Measurements from ENCODE around the gene PIK3C2G. TPM values are rescaled to one million over a fixed set of nuclear protein-coding genes. Genes with fewer than 3 reads are reported as not detected.

PIK3C2G gene
- total RNA-seq, 4 donors from 2014 or later = 0.30 TPM; not detected in 3

- WGBS, 2 donors = 92 to 95% methylated on average over 1 of the region's 1 CpG
- no peak for DNase-seq (ENCODE audit: low spot score in 2 of 2)
- no peaks in the 10 kb centered on the region for H3K36me3 ChIP-seq
Measured at GRCh38 chr12:18259906-18260682, 1.2 kb upstream of the PIK3C2G start.

GRCh38 chr12:18261906-18262305 is 588 bp downstream of the PIK3C2G start:
- Histone ChIP-seq H3K4me3 (no peak overlapping the region), H3K9me3 (no peaks in the 10 kb centered on the region), H3K27ac (no peak overlapping the region), H3K36me3 (no peaks in the 10 kb centered on the region), H3K27me3 (no peaks in the 10 kb centered on the region), H3K4me1 (no peaks in the 10 kb centered on the region)
- no peak for DNase-seq (ENCODE audit: low spot score in 2 of 2)
- 83 to 91% methylated on average over 5 of the region's 5 CpGs for WGBS, 2 donors
- TF ChIP-seq, protein P1, sequence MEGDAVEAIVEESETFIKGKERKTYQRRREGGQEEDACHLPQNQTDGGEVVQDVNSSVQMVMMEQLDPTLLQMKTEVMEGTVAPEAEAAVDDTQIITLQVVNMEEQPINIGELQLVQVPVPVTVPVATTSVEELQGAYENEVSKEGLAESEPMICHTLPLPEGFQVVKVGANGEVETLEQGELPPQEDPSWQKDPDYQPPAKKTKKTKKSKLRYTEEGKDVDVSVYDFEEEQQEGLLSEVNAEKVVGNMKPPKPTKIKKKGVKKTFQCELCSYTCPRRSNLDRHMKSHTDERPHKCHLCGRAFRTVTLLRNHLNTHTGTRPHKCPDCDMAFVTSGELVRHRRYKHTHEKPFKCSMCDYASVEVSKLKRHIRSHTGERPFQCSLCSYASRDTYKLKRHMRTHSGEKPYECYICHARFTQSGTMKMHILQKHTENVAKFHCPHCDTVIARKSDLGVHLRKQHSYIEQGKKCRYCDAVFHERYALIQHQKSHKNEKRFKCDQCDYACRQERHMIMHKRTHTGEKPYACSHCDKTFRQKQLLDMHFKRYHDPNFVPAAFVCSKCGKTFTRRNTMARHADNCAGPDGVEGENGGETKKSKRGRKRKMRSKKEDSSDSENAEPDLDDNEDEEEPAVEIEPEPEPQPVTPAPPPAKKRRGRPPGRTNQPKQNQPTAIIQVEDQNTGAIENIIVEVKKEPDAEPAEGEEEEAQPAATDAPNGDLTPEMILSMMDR (IDR thresholded peaks at IDR 0.05) = no peak
- TF ChIP-seq POLR2A (IDR thresholded peaks at IDR 0.05) (no peak), EP300 (IDR thresholded peaks at IDR 0.05) (no peak)

More at GRCh38 chr12:18259906-18260682, 1.2 kb upstream of the PIK3C2G start:
- TF ChIP-seq POLR2A (IDR thresholded peaks at IDR 0.05) (no peak), EP300 (IDR thresholded peaks at IDR 0.05) (no peak)
- TF ChIP-seq, protein P1 (IDR thresholded peaks at IDR 0.05) = no peak
- no peaks in the 10 kb centered on the region for H3K9me3 ChIP-seq
- H3K27me3 ChIP-seq = no peaks in the 10 kb centered on the region
- no peak overlapping the region for H3K4me3 ChIP-seq
- no peaks in the 10 kb centered on the region for H3K4me1 ChIP-seq
- no peak overlapping the region for H3K27ac ChIP-seq

GRCh38 chr12:18262514-18262913 is 1.2 kb downstream of the PIK3C2G start:
- Histone ChIP-seq H3K9me3 (no peaks in the 10 kb centered on the region), H3K4me1 (no peaks in the 10 kb centered on the region), H3K27ac (no peak overlapping the region), H3K36me3 (no peaks in the 10 kb centered on the region), H3K27me3 (no peaks in the 10 kb centered on the region), H3K4me3 (no peak overlapping the region)
- DNase-seq (ENCODE audit: low spot score in 2 of 2) = no peak
- 50 to 57% methylated on average over 2 of the region's 2 CpGs for WGBS, 2 donors
- TF ChIP-seq EP300 (IDR thresholded peaks at IDR 0.05) (no peak), POLR2A (IDR thresholded peaks at IDR 0.05) (no peak)
- TF ChIP-seq, protein P1 (IDR thresholded peaks at IDR 0.05) = no peak

GRCh38 chr12:18264581-18265075 is 3.3 kb downstream of the PIK3C2G start:
- Histone ChIP-seq H3K27ac (no peak overlapping the region), H3K9me3 (no peaks in the 10 kb centered on the region), H3K4me1 (no peaks in the 10 kb centered on the region), H3K4me3 (no peak overlapping the region), H3K36me3 (no peaks in the 10 kb centered on the region), H3K27me3 (no peaks in the 10 kb centered on the region)
- DNase-seq (ENCODE audit: low spot score in 2 of 2) = no peak
- WGBS, 2 donors = 89 to 98% methylated on average over 1 of the region's 1 CpG
- TF ChIP-seq POLR2A (IDR thresholded peaks at IDR 0.05) (no peak), EP300 (IDR thresholded peaks at IDR 0.05) (no peak)
- TF ChIP-seq, protein P1 (IDR thresholded peaks at IDR 0.05) = no peak

DNA sequence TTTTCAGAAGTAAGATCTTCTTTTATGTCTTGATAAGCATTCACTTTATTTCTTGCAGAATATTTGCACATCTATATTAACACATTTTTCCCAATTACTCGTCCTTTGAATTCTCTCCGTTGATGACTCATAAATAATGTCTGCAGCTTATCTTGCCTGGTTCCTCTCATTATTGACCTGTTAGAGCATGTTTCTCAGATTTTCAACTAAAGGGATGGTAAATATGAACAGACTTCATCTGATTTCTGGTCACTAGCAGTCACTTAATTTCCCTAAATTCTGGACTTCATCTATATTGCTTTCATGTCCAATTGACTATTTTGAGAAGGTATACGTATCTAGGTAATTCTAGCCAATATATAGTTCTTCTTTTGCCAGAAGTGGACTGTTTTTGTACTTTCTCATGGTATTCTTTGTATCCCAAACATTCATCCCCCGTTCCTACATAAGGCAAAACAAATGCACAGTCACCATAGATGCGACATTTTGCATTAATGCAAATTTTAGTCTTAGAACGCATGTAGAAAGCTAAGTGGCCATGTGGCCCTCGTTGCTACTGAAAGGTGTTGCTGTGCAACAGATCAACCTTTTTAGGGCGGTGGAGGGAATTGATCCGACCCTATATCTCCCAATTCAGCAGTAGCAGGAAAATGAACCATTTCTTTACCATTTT is 6.2 kb downstream of the PIK3C2G start:
- WGBS, 2 donors = 92 to 93% methylated on average over 9 of the region's 9 CpGs
- Histone ChIP-seq H3K27me3 (no peaks in the 10 kb centered on the region), H3K36me3 (no peaks in the 10 kb centered on the region), H3K4me3 (no peak overlapping the region), H3K27ac (no peak overlapping the region), H3K9me3 (no peaks in the 10 kb centered on the region), H3K4me1 (no peaks in the 10 kb centered on the region)
- no peak for DNase-seq (ENCODE audit: low spot score in 2 of 2)
- TF ChIP-seq EP300 (IDR thresholded peaks at IDR 0.05) (no peak), POLR2A (IDR thresholded peaks at IDR 0.05) (no peak)
- TF ChIP-seq, protein P1 (IDR thresholded peaks at IDR 0.05) = no peak

Measured in tibial nerve (tissue), 4 donors.